Measurements from ENCODE around the gene ZNRD2.

The ZNRD2 gene

DNA sequence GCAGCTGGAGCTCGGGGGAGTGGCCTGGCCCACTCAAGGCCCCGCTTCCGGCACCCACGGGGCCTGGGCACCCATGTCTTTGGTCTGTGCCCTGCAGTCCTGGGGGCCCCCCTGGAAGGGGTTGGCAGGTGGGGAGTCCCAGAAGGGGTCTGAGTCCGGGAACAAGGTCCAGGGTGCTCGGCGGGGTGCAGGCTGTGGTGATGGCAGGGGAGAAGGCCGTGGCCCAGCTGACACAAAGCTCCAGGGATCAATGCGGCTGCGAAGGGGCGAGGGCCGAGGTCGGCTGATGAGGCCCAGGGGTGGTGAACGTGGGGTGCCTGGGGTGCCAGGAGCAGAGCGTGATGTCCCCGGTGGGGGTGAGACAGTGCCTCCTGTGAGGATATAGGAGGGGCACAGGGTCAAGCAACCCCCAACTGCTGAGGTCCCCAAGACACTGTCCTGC is 28.0 kb downstream of the ZNRD2 start:
- no peak for TF ChIP-seq REST (IDR thresholded peaks at IDR 0.05; ENCODE audit: insufficient read depth in 1 of 2, low read depth in 2 of 2, low read length in 2 of 2)
- TF ChIP-seq SIN3A (IDR thresholded peaks at IDR 0.05; ENCODE audit: borderline replicate concordance, insufficient read depth, low read length) = no peak
- no peak for TF ChIP-seq POLR2AphosphoS5 (IDR thresholded peaks at IDR 0.05; ENCODE audit: low read depth, low read length)
- TF ChIP-seq TAF1 (IDR thresholded peaks at IDR 0.05; ENCODE audit: borderline replicate concordance, insufficient read depth, low read length) = no peak

GRCh38 chr11:65599216-65599954 is 29.1 kb downstream of the ZNRD2 start:
- TF ChIP-seq FOXP2 (optimal IDR thresholded peaks at IDR 0.05; ENCODE audit: borderline replicate concordance, extremely low read depth, extremely low read length, insufficient read depth) (no peak), TAF1 (IDR thresholded peaks at IDR 0.05; ENCODE audit: borderline replicate concordance, insufficient read depth, low read length) (no peak), POLR2AphosphoS5 (IDR thresholded peaks at IDR 0.05; ENCODE audit: low read depth, low read length) (no peak)

- no peak for TF ChIP-seq REST (IDR thresholded peaks at IDR 0.05; ENCODE audit: insufficient read depth in 1 of 2, low read depth in 2 of 2, low read length in 2 of 2)
- no peak for TF ChIP-seq SIN3A (IDR thresholded peaks at IDR 0.05; ENCODE audit: borderline replicate concordance, insufficient read depth, low read length)
- no peak for TF ChIP-seq POLR2AphosphoS5 (IDR thresholded peaks at IDR 0.05; ENCODE audit: low read depth, low read length)
- TF ChIP-seq TAF1 (IDR thresholded peaks at IDR 0.05; ENCODE audit: borderline replicate concordance, insufficient read depth, low read length) = no peak
- TF ChIP-seq FOXP2 (optimal IDR thresholded peaks at IDR 0.05; ENCODE audit: borderline replicate concordance, extremely low read depth, extremely low read length, insufficient read depth) = no peak
These were observed 29.6 kb downstream of the ZNRD2 start for GRCh38 chr11:65599955-65600246.

GRCh38 chr11:65604258-65604657 is 34.0 kb downstream of the ZNRD2 start:
- TF ChIP-seq TAF1 (IDR thresholded peaks at IDR 0.05; ENCODE audit: borderline replicate concordance, insufficient read depth, low read length) = no peak
- no peak for TF ChIP-seq REST (IDR thresholded peaks at IDR 0.05; ENCODE audit: insufficient read depth in 1 of 2, low read depth in 2 of 2, low read length in 2 of 2)
- no peak for TF ChIP-seq SIN3A (IDR thresholded peaks at IDR 0.05; ENCODE audit: borderline replicate concordance, insufficient read depth, low read length)
- no peak for TF ChIP-seq FOXP2 (optimal IDR thresholded peaks at IDR 0.05; ENCODE audit: borderline replicate concordance, extremely low read depth, extremely low read length, insufficient read depth)
- TF ChIP-seq POLR2AphosphoS5 (IDR thresholded peaks at IDR 0.05; ENCODE audit: low read depth, low read length) = no peak

DNA sequence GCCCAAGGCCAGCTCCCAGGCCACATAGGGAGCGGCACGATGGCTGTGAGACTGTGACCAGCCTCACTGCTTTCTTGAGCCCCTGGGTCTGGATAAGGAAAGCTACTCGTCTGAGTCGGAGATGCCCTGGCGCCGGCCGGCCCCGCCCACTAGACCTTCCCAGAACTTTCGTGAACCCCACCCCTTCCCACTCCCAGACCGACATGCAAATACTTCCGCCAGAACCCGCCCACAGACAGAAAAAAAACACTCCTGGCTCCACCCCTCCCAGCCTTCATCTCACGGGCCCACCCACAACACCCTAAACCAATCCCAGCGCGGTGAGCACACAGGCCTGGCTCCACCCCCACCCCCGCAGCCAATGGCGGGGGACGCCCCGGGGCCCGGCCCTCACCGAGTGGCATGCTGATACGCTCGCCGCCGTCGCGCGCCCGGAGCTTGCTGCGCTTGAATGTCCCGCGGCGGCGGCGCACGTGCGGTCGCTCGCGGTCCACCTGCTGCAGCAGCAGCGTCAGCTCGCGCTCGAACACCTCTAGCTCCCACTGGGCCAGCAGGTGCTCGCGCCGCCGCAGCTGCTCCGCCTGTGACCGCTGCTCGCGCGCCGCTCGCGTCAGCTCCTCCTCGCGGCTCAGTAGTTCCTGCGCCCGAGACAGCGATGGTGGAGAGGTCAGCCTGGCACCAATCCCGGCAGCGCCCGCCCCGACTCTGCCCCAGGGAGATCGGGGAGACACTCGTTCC is 36.8 kb downstream of the ZNRD2 start:
- TF ChIP-seq REST (IDR thresholded peaks at IDR 0.05; ENCODE audit: insufficient read depth in 1 of 2, low read depth in 2 of 2, low read length in 2 of 2) = no peak
- TF ChIP-seq SIN3A (IDR thresholded peaks at IDR 0.05; ENCODE audit: borderline replicate concordance, insufficient read depth, low read length) = no peak
- no peak for TF ChIP-seq TAF1 (IDR thresholded peaks at IDR 0.05; ENCODE audit: borderline replicate concordance, insufficient read depth, low read length)
- TF ChIP-seq FOXP2 (optimal IDR thresholded peaks at IDR 0.05; ENCODE audit: borderline replicate concordance, extremely low read depth, extremely low read length, insufficient read depth) = no peak
- no peak for TF ChIP-seq POLR2AphosphoS5 (IDR thresholded peaks at IDR 0.05; ENCODE audit: low read depth, low read length)
